ENCODE measurements around the gene IWS1. TPM values are rescaled to one million over a fixed set of nuclear protein-coding genes. Genes with fewer than 3 reads are reported as not detected.
"Not testable (repeated sequence)": the region's sequence is repeated elsewhere in the genome, so short reads cannot be mapped to it uniquely, and the experiment has no call there.

IWS1 gene
- total RNA-seq, 1 experiment from 2014 or later: 43.4 TPM

- no peak for DNase-seq (ENCODE audit: low read depth)
Measured at GRCh38 chr2:127560931-127561280, 34.6 kb upstream of the IWS1 start.

- DNase-seq (ENCODE audit: low read depth): peak; percentile 78
Measured at GRCh38 chr2:127560201-127560930, 34.1 kb upstream of the IWS1 start.

- DNase-seq (ENCODE audit: low read depth): no peak
Measured at GRCh38 chr2:127559454-127559853, 33.2 kb upstream of the IWS1 start.

- no peak for DNase-seq (ENCODE audit: low read depth)
Measured at GRCh38 chr2:127558911-127559310, 32.6 kb upstream of the IWS1 start.

GRCh38 chr2:127552846-127553245, 26.6 kb upstream of the IWS1 start:
- no peak for DNase-seq (ENCODE audit: low read depth)

GRCh38 chr2:127552336-127552735, 26.0 kb upstream of the IWS1 start:
- no peak for DNase-seq (ENCODE audit: low read depth)

GRCh38 chr2:127551221-127551930, 25.1 kb upstream of the IWS1 start:
- no peak for DNase-seq (ENCODE audit: low read depth)

- DNase-seq (ENCODE audit: low read depth): no peak
Measured at GRCh38 chr2:127546797-127547196, 20.5 kb upstream of the IWS1 start.

GRCh38 chr2:127545796-127546195, 19.5 kb upstream of the IWS1 start:
- no peak for DNase-seq (ENCODE audit: low read depth)

- DNase-seq (ENCODE audit: low read depth): no peak
Measured at GRCh38 chr2:127545189-127545588, 18.9 kb upstream of the IWS1 start.

GRCh38 chr2:127543013-127543501, 16.8 kb upstream of the IWS1 start:
- DNase-seq (ENCODE audit: low read depth): not testable (repeated sequence)

- no peak for DNase-seq (ENCODE audit: low read depth)
Measured at GRCh38 chr2:127542231-127542630, 15.9 kb upstream of the IWS1 start.

- DNase-seq (ENCODE audit: low read depth): no peak
Measured at GRCh38 chr2:127541809-127542208, 15.5 kb upstream of the IWS1 start.

GRCh38 chr2:127537644-127538043, 11.4 kb upstream of the IWS1 start:
- no peak for DNase-seq (ENCODE audit: low read depth)

- DNase-seq (ENCODE audit: low read depth): no peak
Measured at GRCh38 chr2:127536707-127537541, 10.6 kb upstream of the IWS1 start.

- no peak for DNase-seq (ENCODE audit: low read depth)
Measured at GRCh38 chr2:127535918-127536317, 9.6 kb upstream of the IWS1 start.

- DNase-seq (ENCODE audit: low read depth): no peak
Measured at GRCh38 chr2:127535422-127535901, 9.2 kb upstream of the IWS1 start, which contains the start of gene MYO7B. Gene MYO7B (plus strand): TSS chr2:127535683. CDS start chr2:127559723, 24,040 bp downstream.

GRCh38 chr2:127532296-127532695, 6.0 kb upstream of the IWS1 start:
- DNase-seq (ENCODE audit: low read depth): no peak

- peak; percentile 68 for DNase-seq (ENCODE audit: low read depth)
Measured at GRCh38 chr2:127531221-127531648, 4.9 kb upstream of the IWS1 start.

- DNase-seq (ENCODE audit: low read depth): peak; percentile 88
Measured at GRCh38 chr2:127530245-127531140, 4.2 kb upstream of the IWS1 start.

GRCh38 chr2:127529416-127529815, 3.1 kb upstream of the IWS1 start:
- DNase-seq (ENCODE audit: low read depth): not testable (repeated sequence)

Data from M059J (cell line).